ENCODE data around the gene SDR39U1.

- TF ChIP-seq CTCF (IDR thresholded peaks at IDR 0.05): no peak
- no peak for TF ChIP-seq ZNF138 (CRISPR knock-in tag; conservative IDR thresholded peaks at IDR 0.05)
- no peak for TF ChIP-seq CREB1 (CRISPR knock-in tag; IDR thresholded peaks at IDR 0.05)
- TF ChIP-seq, protein P1, sequence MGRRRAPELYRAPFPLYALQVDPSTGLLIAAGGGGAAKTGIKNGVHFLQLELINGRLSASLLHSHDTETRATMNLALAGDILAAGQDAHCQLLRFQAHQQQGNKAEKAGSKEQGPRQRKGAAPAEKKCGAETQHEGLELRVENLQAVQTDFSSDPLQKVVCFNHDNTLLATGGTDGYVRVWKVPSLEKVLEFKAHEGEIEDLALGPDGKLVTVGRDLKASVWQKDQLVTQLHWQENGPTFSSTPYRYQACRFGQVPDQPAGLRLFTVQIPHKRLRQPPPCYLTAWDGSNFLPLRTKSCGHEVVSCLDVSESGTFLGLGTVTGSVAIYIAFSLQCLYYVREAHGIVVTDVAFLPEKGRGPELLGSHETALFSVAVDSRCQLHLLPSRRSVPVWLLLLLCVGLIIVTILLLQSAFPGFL (CRISPR knock-in tag; IDR thresholded peaks at IDR 0.05; ENCODE audit: borderline replicate concordance): no peak
- no peak for TF ChIP-seq NR1H2 (CRISPR knock-in tag; IDR thresholded peaks at IDR 0.05)
- no peak for TF ChIP-seq GABPB1 (CRISPR knock-in tag; IDR thresholded peaks at IDR 0.05)
- TF ChIP-seq, protein P2, sequence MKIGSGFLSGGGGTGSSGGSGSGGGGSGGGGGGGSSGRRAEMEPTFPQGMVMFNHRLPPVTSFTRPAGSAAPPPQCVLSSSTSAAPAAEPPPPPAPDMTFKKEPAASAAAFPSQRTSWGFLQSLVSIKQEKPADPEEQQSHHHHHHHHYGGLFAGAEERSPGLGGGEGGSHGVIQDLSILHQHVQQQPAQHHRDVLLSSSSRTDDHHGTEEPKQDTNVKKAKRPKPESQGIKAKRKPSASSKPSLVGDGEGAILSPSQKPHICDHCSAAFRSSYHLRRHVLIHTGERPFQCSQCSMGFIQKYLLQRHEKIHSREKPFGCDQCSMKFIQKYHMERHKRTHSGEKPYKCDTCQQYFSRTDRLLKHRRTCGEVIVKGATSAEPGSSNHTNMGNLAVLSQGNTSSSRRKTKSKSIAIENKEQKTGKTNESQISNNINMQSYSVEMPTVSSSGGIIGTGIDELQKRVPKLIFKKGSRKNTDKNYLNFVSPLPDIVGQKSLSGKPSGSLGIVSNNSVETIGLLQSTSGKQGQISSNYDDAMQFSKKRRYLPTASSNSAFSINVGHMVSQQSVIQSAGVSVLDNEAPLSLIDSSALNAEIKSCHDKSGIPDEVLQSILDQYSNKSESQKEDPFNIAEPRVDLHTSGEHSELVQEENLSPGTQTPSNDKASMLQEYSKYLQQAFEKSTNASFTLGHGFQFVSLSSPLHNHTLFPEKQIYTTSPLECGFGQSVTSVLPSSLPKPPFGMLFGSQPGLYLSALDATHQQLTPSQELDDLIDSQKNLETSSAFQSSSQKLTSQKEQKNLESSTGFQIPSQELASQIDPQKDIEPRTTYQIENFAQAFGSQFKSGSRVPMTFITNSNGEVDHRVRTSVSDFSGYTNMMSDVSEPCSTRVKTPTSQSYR (CRISPR knock-in tag; IDR thresholded peaks at IDR 0.05): no peak
- TF ChIP-seq, protein P3, sequence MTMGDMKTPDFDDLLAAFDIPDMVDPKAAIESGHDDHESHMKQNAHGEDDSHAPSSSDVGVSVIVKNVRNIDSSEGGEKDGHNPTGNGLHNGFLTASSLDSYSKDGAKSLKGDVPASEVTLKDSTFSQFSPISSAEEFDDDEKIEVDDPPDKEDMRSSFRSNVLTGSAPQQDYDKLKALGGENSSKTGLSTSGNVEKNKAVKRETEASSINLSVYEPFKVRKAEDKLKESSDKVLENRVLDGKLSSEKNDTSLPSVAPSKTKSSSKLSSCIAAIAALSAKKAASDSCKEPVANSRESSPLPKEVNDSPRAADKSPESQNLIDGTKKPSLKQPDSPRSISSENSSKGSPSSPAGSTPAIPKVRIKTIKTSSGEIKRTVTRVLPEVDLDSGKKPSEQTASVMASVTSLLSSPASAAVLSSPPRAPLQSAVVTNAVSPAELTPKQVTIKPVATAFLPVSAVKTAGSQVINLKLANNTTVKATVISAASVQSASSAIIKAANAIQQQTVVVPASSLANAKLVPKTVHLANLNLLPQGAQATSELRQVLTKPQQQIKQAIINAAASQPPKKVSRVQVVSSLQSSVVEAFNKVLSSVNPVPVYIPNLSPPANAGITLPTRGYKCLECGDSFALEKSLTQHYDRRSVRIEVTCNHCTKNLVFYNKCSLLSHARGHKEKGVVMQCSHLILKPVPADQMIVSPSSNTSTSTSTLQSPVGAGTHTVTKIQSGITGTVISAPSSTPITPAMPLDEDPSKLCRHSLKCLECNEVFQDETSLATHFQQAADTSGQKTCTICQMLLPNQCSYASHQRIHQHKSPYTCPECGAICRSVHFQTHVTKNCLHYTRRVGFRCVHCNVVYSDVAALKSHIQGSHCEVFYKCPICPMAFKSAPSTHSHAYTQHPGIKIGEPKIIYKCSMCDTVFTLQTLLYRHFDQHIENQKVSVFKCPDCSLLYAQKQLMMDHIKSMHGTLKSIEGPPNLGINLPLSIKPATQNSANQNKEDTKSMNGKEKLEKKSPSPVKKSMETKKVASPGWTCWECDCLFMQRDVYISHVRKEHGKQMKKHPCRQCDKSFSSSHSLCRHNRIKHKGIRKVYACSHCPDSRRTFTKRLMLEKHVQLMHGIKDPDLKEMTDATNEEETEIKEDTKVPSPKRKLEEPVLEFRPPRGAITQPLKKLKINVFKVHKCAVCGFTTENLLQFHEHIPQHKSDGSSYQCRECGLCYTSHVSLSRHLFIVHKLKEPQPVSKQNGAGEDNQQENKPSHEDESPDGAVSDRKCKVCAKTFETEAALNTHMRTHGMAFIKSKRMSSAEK (CRISPR knock-in tag; IDR thresholded peaks at IDR 0.05; ENCODE audit: borderline replicate concordance): no peak
- TF ChIP-seq ELF4 (CRISPR knock-in tag; IDR thresholded peaks at IDR 0.05; ENCODE audit: low read depth): no peak
- TF ChIP-seq, protein P4, sequence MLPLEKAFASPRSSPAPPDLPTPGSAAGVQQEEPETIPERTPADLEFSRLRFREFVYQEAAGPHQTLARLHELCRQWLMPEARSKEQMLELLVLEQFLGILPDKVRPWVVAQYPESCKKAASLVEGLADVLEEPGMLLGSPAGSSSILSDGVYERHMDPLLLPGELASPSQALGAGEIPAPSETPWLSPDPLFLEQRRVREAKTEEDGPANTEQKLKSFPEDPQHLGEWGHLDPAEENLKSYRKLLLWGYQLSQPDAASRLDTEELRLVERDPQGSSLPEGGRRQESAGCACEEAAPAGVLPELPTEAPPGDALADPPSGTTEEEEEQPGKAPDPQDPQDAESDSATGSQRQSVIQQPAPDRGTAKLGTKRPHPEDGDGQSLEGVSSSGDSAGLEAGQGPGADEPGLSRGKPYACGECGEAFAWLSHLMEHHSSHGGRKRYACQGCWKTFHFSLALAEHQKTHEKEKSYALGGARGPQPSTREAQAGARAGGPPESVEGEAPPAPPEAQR (CRISPR knock-in tag; IDR thresholded peaks at IDR 0.05): no peak
- TF ChIP-seq, protein P5, sequence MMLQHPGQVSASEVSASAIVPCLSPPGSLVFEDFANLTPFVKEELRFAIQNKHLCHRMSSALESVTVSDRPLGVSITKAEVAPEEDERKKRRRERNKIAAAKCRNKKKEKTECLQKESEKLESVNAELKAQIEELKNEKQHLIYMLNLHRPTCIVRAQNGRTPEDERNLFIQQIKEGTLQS (CRISPR knock-in tag; conservative IDR thresholded peaks at IDR 0.05): no peak
Measured at GRCh38 chr14:24399999-24400718, 42.4 kb downstream of the SDR39U1 start.

Measured in WTC11 (cell line).